GM18909 (cell line): ENCODE measurements around the gene FNTB.

Source experiments
- ATAC-seq: cut with Tn5 transposase; IDR thresholded peaks from one replicate; pipeline ENCODE4 v1.9.1; 2021; ENCODE audit warnings: mild to moderate bottlenecking; ENCODE audit not compliant: unreplicated experiment, poor library complexity

The FNTB gene, protein sequence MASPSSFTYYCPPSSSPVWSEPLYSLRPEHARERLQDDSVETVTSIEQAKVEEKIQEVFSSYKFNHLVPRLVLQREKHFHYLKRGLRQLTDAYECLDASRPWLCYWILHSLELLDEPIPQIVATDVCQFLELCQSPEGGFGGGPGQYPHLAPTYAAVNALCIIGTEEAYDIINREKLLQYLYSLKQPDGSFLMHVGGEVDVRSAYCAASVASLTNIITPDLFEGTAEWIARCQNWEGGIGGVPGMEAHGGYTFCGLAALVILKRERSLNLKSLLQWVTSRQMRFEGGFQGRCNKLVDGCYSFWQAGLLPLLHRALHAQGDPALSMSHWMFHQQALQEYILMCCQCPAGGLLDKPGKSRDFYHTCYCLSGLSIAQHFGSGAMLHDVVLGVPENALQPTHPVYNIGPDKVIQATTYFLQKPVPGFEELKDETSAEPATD

DNA sequence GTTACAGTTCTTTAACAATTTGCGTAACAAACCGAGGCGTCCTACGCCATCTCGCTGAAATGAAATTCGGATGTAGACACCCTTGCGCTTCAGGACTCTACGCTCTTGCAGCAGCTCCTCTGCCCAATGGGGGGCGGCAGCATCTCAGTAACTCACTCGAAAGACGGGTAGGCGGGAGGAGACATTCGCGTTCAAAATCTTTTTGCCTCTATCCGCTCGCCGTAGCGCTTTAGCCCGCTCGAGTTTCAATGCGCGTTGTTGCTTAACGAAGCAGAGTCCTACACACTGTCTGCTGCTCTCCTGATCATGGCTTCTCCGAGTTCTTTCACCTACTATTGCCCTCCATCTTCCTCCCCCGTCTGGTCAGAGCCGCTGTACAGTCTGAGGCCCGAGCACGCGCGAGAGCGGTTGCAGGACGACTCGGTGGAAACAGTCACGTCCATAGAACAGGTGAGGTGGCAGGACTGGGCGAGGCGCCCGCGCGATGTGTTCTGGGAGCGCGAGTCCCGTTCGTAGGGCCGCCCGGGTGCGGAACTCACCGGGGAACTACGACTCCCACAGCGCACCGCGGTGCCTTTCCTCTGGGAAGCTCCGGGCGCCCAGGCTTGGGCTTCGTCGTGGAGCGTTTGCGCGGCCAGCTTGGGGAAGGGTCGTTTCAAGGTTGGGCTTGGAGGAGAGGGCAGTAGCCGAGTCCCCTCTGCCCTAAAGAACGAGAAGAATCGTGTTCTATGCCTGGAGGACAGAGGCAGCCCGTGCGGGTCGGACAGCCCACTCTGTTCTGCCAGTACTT, at the start of gene FNTB:
TSS of gene FNTB (plus strand) at position 248 of the 790 bp plus-strand sequence. CDS start at position 307, 59 bp downstream.
- ATAC-seq = peak; percentile 92

DNA sequence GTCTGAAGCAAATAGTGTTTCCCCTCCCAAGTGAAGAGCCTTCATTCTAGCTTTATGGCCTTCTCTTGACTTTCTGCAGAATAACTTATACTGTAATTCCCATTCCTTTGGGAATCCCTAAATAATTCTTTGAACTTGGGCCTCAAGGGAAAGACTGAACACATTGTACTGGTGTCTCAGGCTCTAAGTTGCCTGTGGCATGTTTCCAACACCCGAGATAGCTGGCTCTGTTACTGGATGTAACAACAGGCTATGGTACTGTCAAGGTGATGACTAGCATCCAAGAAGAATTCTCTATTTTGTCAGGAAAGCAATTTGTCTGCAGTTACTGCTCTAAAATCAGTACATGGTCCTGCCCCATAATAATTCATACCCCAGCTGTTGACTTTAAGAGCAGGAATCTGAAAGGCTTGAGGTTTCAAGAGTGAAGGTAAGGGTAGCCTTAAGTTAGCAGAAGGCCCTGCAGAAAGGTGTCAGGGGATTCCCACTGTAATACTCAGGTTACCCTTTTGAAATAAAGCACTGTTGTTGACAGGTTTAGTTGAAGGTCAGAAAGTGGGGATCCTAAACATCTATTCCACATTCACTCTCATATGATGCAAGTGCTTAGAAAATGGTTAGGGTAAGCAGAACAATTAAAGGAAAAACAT, 49.4 kb upstream of the FNTB start:
- ATAC-seq = no peak

DNA sequence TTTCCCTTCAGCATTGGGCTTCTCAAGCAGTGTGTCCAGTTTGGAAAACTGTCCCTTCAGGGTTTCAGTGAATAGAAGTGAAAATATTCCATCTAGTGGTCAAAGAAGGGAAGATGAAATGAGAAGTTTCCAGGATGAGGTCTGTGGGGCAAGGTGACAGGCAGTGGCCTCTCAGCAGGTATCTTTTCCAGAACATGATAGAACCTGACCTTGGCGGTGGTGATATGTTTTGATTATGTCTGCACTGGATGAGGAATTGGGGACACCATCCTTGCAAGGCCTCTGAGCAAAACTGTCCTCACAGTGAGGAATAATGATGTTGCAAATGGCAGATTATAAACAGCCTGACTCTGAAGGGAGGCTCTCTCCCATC, 48.9 kb upstream of the FNTB start:
- ATAC-seq = no peak

- no peak for ATAC-seq
Measured at GRCh38 chr14:64938972-64939816, 47.5 kb upstream of the FNTB start.

GRCh38 chr14:64939817-64940190, 46.9 kb upstream of the FNTB start:
- ATAC-seq = no peak

DNA sequence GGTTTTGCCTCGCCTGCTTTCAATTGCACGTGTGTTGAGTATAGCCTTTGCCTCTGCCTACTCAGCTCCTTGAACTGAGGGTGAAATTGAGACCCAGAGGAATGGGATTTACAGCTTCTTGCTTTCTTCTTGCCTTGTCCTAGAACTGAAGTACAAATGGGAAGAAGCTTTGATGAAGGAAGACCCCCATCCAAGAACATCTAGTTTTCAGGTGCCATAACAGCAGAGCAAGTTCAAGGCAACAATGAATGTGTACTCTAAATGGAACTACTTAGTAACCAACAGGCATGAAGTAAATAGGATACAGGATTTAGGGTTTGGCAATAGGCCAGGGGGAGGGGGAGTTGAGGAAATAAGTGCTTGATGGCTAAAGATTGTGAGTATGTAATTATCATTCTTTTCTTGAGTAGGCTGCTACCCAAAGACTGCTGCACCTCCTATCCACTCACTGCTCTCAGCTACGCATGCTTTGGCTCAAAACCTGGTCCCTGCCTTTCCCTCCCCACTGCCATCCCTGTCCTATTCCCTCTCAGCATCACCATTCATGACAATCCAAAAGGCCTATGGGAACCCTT, 46.3 kb upstream of the FNTB start:
- no peak for ATAC-seq

DNA sequence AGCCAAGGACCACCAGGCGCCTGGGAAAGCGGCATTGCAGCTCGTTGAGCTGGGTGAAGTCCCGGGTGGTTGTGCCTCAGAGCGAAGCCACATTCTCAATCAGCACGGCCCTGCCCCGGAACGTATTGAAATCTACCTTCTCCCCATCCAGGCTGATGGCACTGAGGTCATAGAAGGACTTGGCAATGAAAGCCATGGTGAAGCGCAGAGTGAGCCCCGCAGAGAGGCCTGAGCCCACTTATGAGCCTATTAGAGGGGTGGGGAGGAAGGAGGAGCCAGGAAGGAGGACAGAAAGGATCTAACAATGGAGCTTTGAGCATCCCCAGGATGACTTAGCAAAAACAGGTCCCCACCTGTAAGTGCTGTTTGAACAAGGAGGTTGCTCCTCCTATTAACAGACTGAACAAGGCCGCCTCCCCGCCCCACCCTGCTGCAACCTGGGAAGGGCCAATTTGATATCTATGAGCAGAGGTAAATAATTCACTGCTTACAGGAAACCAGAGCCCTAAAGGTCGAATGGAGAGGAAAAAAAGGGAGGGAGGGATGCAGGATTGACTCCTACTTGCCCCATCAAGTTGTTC, 44.1 kb upstream of the FNTB start, which contains the start of gene GPX2:
TSS of gene GPX2 (minus strand) at position 215 of the 581 bp plus-strand sequence. CDS start at position 196, 19 bp downstream.
- ATAC-seq = no peak

GRCh38 chr14:64943556-64943955, 43.1 kb upstream of the FNTB start:
- no peak for ATAC-seq

DNA sequence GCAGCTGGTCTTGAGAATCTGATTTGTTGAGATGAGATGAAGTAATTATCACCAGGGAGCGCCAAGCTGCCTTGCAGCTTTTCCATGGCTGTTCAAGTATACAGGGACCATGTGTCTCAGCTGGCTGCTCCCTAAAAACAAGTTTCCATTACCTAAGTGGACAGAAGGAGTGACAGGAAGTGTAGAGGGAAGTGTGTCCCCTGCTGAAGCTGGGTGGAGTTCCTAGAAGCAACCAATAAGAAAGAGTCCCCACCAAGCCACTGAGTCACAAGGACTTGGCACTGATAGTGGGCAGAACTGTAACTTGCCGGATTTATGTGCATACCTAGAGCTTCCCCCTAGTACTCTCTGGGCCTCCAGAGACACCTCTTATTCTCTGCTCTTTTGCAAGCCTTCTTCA, 42.7 kb upstream of the FNTB start:
- no peak for ATAC-seq

DNA sequence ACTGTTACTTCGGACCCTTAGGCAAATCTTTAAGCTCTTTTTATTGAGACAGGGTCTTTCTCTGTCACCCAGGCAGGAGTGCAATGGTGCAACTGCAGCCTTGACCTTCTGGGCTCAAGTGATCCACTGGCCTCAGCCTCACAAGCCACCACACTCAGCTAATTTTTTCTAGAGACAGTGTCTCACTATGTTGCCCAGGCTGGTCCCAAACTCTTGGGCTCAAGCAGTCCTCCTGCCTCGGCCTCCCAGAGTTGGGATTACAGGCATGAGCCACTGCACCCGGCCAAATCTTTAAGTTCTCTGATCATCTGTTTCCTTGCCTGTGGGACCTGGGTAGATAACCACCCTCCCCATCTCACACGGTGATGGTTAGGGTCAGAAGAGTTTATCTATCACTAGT, 41.8 kb upstream of the FNTB start:
- no peak for ATAC-seq

- no peak for ATAC-seq
Measured at GRCh38 chr14:64945431-64946178, 41.1 kb upstream of the FNTB start.

GRCh38 chr14:64946310-64947045, 40.2 kb upstream of the FNTB start:
- ATAC-seq = no peak

- no peak for ATAC-seq
Measured at GRCh38 chr14:64947710-64948611, 38.7 kb upstream of the FNTB start.

GRCh38 chr14:64948612-64949210, 38.0 kb upstream of the FNTB start:
- no peak for ATAC-seq

- ATAC-seq = no peak
Measured at GRCh38 chr14:64950889-64951288, 35.8 kb upstream of the FNTB start.

DNA sequence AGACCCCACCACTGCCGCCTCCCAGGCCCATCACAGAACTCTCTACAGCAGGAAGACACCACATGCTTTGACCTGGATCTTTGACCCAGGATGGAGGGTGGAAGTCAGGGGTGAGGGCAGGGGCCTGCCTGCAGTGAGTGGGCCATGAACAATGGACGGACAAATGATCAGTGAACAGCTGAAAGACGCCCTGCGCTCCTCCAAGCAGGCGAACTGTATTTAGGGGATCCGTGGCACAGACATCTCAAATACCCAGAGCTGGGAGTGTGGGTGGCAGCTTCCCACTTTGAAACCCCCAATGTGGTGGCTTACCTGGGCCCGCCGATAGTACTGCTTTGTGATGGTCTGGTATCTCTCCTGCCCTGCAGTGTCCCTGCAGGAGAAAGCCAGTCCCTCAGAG, 35.4 kb upstream of the FNTB start:
- no peak for ATAC-seq

- ATAC-seq = no peak
Measured at GRCh38 chr14:64951724-64952123, 35.0 kb upstream of the FNTB start.
